RCC 7860 (cell line): Measurements from ENCODE around the gene DDT.
"Not testable (repeated sequence)": the region's sequence is repeated elsewhere in the genome, so short reads cannot be mapped to it uniquely, and the experiment has no call there.

Source experiments
- DNase-seq: peaks from one replicate; pipeline ENCODE4 v3.0.0-alpha.2; 2015; ENCODE audit warnings: low spot score
- FAIRE-seq: peaks from 2 replicates; lab custom pipeline; 2012; peaks lifted over from hg19 to GRCh38; lab: Jason Lieb, UNC

The DDT gene

GRCh38 chr22:23954193-23954990, 19.8 kb downstream of the DDT start:
- DNase-seq, FAIRE-seq: not testable (repeated sequence)

GRCh38 chr22:23953485-23953884, 20.8 kb downstream of the DDT start:
- not testable (repeated sequence) for DNase-seq, FAIRE-seq

GRCh38 chr22:23952794-23953405, 21.3 kb downstream of the DDT start:
- not testable (repeated sequence) for FAIRE-seq, DNase-seq

GRCh38 chr22:23951383-23951782, 22.9 kb downstream of the DDT start:
- DNase-seq, FAIRE-seq: not testable (repeated sequence)

GRCh38 chr22:23949764-23950163, 24.5 kb downstream of the DDT start:
- DNase-seq, FAIRE-seq: not testable (repeated sequence)

GRCh38 chr22:23947391-23947790, 26.9 kb downstream of the DDT start:
- not testable (repeated sequence) for DNase-seq, FAIRE-seq

- not testable (repeated sequence) for FAIRE-seq
Measured at GRCh38 chr22:23940166-23940565, 34.1 kb downstream of the DDT start.

GRCh38 chr22:23939017-23939357, 35.3 kb downstream of the DDT start:
- DNase-seq (no peak), FAIRE-seq (no peak)

More at GRCh38 chr22:23940166-23940565, 34.1 kb downstream of the DDT start:
- DNase-seq, result not testable (repeated sequence)

- no peak for FAIRE-seq
- DNase-seq, result no peak
Measured at GRCh38 chr22:23938328-23939016, 35.8 kb downstream of the DDT start.

GRCh38 chr22:23926561-23926960, 47.7 kb downstream of the DDT start:
- DNase-seq (no peak), FAIRE-seq (no peak)

GRCh38 chr22:23925020-23925606, 49.1 kb downstream of the DDT start:
- FAIRE-seq, result no peak

GRCh38 chr22:23922921-23923320, 51.3 kb downstream of the DDT start:
- FAIRE-seq, result no peak
- no peak for DNase-seq

More at GRCh38 chr22:23925020-23925606, 49.1 kb downstream of the DDT start:
- no peak for DNase-seq

GRCh38 chr22:23921586-23922201, 52.5 kb downstream of the DDT start:
- not testable (repeated sequence) for DNase-seq, FAIRE-seq
